Measurements from ENCODE around the gene TMEM234.

TMEM234 gene

DNA sequence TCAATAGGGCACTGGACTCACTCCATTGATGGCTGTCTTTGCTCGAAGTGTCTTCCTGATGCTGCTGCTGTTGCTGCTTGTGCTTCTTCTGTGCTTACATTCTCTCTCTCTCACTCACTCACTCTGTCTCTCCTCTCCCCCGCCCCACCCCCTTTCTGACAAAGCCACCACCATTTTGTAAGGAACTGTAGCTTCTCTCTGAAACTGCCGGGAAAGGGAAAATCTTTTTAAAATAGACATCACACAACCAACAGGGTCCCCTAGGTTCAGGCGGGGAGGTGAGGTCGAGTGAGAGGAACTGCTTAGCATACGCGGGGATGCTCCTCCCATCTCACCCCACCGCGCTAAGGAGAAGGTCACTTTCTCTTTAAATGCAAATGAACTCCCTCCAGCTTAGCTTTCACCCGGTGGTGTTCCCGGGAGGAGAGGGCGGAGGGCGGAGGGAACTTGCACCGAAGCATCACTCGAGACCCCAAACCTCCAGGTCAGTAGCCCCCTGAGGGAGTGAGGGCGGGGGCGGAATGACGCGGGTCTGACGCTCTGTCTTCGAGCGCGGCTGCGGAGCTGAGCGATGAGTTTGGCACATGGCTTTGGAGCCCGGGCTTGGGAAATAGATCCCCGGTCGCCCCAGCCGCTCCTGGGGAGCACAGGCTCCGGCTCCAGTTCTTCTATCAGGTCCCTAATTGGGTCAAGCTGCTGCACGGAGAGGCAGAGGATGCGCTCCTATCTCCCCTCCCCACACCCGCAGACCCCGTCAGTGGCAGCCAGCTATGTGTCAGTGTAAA is 21.7 kb downstream of the TMEM234 start, which contains the start of gene CCDC28B:
Gene CCDC28B, plus strand, starts transcription at position 370 of the 785 bp plus-strand sequence. CDS start 1,341 bp downstream, outside the sequence.
- no peak for DNase-seq (ENCODE audit: low read depth, low spot score)

DNA sequence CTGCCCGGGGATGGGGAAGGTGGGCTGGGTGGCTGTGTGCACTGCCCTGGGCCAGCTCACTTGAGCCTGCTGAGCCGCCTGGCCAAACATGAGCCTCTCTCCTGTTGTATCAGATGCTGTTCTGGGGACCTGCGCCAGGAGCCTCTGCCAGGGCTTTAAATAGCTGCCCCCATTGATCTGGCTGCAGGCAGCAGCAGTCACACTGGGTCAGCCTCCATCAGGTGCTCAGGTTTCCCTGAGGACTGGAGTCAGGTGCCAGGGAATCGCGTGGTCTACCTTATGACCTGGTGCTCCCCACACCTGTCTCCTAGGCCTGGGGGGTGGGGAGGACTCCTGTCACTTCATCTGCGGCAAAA is 22.5 kb downstream of the TMEM234 start:
- DNase-seq (ENCODE audit: low read depth, low spot score), result no peak

DNA sequence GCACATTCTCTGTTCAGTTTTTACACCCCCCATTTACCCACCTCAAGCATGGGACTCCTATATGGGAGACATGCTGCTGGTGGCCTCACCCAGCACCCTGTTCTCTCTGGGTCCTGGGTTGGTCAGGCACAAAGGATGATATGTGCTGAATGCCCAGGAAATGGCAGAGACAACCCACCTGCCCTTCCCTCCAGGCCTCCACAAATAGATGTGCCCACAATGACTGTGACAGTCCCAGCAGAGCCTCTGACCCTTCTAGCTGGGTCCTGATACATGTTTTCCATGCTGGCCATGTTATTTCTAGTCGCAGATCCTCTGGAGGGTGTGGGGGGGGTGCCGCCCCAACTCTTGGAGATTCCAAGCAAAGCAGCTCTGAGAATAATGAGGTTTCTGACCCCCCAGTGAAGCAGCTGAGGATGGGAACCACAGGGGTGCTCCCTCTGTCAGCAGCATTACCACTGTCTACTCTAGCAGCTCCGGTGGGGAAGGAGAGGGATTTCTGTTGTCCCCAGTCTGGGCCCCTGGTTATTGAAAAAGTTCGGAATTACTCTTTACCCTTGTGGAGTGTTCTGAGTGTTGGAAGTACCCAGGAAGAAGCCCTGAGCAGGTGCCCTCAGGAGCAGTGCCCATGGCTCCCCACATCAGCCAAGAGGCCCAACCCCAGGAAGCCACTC is 23.0 kb downstream of the TMEM234 start:
- no peak for DNase-seq (ENCODE audit: low read depth, low spot score)

DNA sequence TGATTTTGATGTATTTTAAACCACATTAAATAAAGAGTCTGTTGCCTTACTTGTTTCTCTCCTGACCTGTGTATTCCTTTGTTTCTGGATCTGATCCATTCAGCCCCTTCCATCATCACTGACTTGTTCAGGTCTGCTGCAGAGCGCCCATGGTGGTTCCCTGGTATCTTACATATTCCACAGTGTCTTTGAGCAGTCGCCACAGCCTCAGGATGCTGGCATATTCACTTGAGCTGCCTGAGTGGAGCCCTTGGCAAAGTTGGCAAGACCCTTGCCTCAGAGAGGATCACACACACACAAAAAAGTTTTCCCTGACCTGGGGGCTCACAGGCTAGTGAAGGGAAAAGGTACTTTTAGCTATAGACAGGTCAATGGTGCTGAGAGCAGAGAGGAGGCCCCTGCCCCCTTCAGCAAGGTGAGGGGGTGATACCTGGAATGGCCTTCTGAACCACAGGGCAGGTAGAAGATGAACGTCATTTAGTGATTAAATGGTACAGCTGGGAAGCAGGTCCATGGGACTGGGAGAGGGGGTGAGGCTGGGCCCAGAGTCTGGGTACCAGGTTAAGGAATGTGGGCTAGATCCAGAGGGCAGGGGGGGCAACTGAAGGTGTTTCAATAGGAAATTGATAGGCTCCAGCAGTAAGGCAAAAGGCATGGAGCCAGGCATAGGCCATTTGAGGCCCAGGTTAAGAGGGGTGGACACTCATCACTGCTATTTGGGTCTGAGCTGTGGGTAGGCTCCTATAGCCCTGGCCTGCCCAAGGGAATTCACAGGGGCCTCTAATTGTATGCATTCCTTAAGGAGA is 23.7 kb downstream of the TMEM234 start:
- DNase-seq (ENCODE audit: low read depth, low spot score), result no peak

DNA sequence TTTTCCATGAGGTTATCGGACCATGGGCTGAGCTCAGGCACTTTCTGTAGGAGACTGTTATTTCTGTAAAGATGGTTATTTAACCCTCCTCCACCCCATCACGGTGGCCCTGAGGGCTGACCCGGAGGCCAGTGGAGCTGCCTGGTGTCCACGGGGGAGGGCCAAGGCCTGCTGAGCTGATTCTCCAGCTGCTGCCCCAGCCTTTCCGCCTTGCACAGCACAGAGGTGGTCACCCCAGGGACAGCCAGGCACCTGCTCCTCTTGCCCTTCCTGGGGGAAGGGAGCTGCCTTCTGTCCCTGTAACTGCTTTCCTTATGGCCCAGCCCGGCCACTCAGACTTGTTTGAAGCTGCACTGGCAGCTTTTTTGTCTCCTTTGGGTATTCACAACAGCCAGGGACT is 24.3 kb downstream of the TMEM234 start:
- no peak for DNase-seq (ENCODE audit: low read depth, low spot score)

DNA sequence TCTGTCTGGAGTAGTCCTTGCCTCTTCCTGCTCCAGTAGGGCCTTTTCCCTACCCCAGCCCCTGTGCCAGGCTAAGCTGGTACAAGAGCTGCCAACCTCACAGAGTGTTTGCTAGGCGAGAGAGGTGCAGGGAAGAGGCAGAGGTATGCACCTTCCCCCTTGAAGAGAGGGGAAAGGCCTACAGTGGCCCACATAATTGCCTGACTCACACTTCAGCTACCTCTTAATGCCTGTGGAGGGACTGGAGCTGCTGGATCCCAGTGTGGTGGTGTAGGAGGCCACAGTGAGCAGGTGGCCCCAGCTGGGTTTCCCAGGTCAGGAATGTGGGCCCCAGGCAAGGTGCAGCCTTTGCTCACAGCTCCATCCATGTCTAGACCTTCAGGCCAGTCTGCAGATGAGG is 25.1 kb downstream of the TMEM234 start:
- DNase-seq (ENCODE audit: low read depth, low spot score), result no peak

DNA sequence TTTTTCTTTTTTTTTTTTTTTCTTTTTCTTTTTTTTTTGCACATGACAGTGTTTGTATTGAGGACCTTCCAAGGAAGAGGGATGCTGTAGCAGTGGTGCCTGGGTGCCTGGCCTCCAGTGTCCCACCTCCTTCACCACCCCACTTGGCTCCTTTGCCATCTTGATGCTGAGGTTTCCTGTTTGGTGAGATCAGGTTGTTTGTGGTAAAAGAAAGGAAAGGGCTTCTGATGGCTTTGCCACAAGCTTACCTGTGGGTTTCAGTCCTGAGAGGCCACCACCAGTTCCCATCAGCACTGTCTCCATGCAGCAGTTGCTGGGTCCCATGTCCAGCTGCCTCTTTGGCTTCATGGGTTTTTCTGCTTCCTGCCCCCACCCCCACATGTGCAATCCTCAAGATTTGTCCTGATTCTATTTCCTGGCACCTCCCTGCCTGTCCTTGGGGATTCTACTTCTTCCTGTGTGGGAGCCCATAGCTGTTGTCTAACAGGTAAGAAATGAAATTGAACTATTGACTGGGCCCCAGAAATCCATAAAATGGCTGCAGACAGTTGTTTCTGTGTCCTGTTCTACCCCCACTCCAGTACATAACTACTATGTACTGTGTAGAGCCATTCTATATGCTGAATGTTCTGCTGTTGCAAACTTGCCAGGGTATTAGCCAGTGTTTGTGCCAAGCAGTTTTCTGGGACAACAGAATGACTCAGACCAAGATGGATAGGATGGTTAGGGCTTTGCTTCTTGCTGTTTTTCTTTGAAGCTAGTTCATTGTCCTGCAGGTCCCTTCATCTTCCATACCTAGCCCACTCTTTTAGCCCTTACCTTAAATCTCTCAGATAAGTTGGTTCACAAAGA is 26.0 kb downstream of the TMEM234 start:
- no peak for DNase-seq (ENCODE audit: low read depth, low spot score)

DNA sequence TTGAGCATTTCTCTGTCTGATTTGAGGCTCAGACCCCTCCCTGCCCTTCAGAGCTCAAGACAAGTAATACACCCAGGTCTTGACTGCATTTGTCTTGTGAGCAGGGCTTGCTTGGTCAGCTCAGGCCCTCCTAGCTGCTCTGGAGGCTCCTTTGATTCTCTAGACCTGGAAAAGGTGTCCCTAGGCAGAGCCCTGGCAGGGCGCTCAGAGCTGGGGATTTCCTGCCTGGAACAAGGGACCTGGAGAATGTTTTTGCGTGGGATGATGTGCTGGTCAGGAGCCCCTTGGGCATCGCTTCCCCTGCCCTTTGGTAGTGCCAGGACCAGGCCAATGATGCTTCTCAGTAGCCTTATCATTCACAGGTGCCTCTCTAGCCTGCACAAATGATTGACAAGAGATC is 26.6 kb downstream of the TMEM234 start:
- DNase-seq (ENCODE audit: low read depth, low spot score), result no peak

DNA sequence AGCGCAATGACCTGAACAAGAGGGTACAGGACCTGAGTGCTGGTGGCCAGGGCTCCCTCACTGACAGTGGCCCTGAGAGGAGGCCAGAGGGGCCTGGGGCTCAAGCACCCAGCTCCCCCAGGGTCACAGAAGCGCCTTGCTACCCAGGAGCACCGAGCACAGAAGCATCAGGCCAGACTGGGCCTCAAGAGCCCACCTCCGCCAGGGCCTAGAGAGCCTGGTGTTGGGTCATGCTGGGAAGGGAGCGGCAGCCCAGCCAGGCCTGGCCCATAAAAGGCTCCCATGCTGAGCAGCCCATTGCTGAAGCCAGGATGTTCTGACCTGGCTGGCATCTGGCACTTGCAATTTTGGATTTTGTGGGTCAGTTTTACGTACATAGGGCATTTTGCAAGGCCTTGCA is 27.2 kb downstream of the TMEM234 start:
- no peak for DNase-seq (ENCODE audit: low read depth, low spot score)

DNA sequence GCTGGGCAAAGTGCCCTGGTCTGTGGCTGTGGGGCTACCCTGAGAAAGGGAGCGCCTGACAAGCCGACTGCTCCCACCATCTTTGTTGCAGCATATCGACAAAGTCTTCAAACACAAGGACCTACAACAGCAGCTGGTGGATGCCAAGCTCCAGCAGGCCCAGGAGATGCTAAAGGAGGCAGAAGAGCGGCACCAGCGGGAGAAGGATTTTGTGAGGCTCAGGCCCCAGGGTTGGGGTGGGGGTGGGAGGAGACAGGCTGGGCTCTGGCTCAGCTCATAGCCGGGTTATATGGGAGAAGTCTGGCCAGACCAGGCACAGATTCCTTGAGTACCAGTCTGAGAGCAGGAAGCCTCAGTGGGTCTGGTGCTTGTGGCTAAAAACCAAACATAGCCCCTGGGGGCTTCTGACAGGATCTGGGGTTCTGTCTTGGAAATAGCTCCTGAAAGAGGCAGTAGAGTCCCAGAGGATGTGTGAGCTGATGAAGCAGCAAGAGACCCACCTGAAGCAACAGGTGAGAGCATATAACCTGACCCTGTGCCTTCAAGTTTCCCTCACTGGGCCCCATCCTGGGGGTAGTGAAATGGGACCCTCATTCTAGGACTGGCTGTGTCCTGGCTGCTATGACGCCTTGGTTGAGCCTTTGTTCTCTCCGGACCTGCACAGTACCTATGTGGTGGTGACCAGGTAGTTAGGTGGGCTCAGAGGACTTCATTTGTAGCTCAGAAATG is 29.8 kb downstream of the TMEM234 start:
- no peak for DNase-seq (ENCODE audit: low read depth, low spot score)

DNA sequence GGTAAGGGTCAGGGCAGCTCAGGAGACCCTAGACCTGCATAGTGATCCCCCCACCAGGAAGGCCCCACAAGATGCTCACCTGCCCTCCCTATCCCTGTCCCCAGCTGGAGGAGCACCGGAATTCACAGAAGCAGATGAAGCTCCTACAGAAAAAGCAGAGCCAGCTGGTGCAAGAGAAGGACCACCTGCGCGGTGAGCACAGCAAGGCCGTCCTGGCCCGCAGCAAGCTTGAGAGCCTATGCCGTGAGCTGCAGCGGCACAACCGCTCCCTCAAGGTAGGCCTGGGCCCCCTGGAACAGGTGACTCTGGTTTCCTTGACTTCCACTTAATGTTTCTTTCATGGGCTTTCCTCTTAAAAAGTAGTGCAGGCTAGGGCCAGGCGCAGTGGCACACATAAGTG is 34.3 kb downstream of the TMEM234 start:
- DNase-seq (ENCODE audit: low read depth, low spot score), result no peak

DNA sequence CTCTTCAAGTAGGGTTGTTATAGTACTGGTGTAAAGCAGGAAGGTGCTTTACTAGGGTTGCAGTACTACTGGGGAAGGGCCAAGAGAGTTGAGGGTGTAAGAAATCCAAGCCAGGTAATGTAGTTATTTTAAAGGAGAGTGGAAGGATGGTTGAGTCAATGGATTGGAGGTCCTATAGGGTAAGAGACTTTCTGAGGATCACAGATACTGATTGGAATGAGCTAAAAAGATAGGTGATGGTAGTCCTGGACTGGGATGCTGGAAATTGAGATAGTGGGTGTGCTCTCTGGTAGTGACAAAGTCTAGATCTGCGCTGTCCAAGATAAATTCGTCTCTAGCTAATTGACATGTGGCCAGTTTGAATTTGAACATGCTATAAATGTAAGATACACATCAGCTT is 35.7 kb downstream of the TMEM234 start:
- DNase-seq (ENCODE audit: low read depth, low spot score), result no peak

DNA sequence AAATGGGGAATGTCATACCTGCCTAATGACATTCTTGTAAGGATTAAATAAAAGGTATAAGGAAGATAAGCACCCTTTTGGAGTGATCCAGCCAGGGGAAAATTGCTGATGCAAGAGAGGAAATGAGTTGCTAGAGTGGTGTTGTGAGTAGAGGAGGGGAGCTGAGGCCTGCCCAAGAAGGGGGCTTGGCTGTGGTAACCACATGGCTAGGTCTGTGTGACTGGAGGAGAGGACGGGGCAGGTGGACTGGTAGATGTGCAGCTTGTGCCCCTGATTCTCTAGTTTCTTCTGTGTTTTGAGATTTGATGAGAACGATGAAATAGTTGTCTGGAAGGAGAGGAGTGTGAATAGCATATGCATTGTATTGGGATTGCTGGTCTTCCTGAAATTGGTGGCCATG is 36.1 kb downstream of the TMEM234 start:
- no peak for DNase-seq (ENCODE audit: low read depth, low spot score)

DNA sequence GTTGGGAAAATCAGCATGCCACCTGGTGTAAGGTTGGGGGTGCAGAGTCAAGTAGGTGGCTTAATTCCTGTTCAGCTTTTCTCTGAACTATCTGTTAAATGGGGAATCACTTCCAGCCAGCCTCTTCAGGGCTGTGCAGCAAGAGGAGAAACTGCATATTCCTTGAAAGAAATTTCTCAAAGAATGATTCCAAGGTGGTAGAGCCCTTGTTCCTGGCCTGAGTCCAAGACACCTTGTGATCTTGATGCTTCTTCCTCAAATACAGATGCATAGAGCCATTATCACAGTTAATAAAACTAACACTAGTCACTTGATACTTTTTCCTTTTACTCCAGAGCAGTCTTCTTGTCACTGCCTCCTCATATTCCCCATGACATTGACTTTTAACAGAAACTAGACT is 37.5 kb downstream of the TMEM234 start:
- no peak for DNase-seq (ENCODE audit: low read depth, low spot score)

DNA sequence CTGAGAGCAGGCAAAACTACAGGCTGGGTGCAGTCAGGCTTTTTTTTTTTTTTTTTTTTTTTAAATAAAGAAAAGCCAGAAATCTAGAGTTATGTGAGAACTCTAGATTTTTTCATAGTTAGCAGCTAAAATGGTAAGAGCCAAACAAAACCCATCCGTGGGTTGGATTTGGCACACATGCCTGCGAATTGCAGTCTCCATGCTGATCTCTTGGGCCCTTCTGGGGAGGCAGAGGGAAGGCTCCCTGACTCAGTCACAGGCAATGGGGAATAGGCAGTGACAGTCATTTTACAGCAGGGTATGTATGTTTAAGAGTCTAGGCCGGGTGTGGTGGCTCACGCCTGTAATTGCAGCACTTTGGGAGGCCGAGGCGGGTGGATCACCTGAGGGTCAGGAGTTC is 40.1 kb downstream of the TMEM234 start:
- DNase-seq (ENCODE audit: low read depth, low spot score), result no peak

DNA sequence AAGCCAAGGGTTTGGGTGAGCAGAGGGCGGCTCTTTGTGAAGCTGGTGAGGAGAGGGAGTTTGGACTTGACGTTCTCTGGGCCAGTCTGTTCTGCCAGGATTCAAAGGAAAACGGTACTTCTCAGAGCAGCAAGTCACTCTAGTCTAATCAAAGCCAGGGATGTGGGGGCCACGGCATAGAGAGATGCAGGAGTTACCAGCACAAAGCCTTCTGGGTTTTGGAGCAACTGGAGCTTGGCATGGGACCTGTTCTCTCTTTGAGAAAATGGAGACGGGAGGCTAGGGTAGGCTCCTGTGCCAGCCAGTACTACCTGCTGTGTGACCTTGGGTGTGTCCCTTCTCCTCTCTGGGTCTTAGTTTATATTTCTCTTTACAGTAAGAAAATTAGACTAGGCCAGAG is 40.6 kb downstream of the TMEM234 start:
- no peak for DNase-seq (ENCODE audit: low read depth, low spot score)

DNA sequence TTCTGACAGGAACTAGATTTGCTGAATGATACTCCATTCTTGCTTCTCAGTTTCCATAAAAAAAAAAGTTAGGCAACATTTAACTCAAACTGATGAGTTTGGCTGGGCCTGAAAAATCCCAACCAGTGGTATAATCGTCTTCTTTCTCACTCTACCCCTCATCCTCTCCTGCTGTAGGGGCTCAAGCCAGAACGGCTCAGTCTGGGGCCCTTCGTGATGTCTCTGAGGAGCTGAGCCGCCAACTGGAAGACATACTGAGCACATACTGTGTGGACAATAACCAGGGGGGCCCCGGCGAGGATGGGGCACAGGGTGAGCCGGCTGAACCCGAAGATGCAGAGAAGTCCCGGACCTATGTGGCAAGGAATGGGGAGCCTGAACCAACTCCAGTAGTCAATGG is 41.1 kb downstream of the TMEM234 start:
- no peak for DNase-seq (ENCODE audit: low read depth, low spot score)

DNA sequence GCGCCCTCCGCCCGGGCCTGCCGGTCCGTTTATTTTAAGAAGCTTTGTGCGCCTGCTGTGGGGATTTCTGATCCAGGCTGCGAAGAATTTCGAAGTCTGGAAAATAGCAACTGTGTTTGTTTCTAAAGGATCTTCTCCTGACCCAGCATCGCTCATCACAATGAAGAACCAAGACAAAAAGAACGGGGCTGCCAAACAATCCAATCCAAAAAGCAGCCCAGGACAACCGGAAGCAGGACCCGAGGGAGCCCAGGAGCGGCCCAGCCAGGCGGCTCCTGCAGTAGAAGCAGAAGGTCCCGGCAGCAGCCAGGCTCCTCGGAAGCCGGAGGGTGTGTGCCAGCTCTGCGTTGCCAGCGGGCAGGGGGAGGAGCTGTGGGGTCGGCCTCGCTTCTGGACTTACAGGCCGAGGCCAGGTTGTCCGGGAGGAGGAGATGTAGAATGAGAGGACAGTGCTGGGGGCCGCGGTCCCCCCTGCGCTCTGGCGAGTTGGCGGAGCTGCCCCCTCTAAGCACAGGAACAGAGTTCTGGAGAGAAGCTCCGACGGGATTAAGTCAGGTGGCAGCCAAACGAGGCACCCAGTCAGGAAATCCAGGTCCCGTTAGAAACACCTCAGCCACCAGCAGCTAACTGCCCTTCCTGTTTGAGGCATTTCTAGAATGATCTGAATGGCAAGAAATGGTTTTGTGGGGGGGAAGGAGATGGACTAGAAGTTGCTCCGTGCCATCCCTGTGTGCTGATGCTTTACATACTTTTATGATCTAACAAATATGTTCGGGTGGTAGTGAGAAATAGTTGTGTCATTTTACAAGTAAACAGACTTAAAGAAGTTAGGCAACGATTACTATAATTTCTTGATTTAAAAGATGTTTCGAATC is 41.7 kb downstream of the TMEM234 start:
- DNase-seq (ENCODE audit: low read depth, low spot score), result no peak

DNA sequence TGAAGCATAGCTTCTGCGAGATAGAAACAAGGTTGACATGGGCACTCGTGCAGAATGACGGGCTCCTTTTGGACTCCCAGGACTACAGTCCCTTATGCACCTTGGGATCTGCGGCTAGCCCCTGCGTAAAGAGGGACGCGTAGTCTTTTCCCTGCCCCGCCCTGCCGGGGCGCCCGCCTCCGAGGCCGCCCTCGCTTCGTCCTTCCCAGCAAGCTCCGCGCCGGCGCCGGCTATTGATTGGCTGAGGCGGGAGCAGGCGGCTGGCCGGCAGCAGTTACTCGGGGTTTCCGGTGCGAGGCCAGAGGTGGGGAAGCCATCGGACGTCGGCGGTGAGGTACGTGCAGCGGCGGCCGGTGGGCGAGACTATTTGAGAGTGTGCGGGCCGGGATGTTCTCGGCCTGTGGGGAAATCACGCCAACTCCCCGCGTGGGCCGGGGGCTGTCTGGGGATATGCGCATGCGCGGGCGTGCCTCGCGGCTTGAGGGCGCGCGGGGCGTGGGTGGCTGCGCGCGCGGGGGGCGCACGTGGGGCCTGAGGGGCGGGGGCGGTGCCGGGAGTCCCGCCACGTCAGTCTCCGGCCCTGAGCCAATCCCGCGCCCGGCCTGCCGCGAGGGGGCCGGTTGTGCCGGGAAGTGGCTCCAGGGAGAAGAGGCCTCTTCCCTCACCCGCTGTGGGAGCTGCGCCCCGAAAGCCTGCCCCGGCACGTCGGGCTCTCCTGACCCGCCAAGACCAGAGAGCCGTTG is 42.5 kb downstream of the TMEM234 start, which contains the start of gene TXLNA:
Gene TXLNA, plus strand, starts transcription at position 233 of the 743 bp plus-strand sequence. CDS start 671 bp downstream, outside the sequence.
- DNase-seq (ENCODE audit: low read depth, low spot score), result no peak
